Activated CD4-positive, alpha-beta memory T cell treated with anti-CD3 and anti-CD28 coated beads for 36 hours (primary cell): ENCODE measurements around the gene RYR1. TPM values are rescaled to one million over a fixed set of nuclear protein-coding genes. Genes with fewer than 3 reads are reported as not detected.

ENCODE experiments used
- CTCF ChIA-PET: fragments of 350-600 bp; sonication (Branson Sonifier 250); formaldehyde crosslinking; loops from one replicate; lab custom pipeline; 2021; ENCODE audit warnings: antibody characterized with exemption, inconsistent platforms; lab: Charles Lee
- POLR2A ChIA-PET: fragments of 350-600 bp; sonication (Branson Sonifier 250); formaldehyde crosslinking; loops from one replicate; lab custom pipeline; 2021; ENCODE audit warnings: antibody characterized with exemption; lab: Charles Lee
- DNase-seq: peaks from one replicate; pipeline ENCODE4 v3.0.0-alpha.2; 2020
- H3K27ac Mint-ChIP-seq: one replicate; pipeline ENCODE4 v1.8.0; 2021; ENCODE audit warnings: mixed read lengths
- H3K27me3 Mint-ChIP-seq: one replicate; pipeline ENCODE4 v1.8.0; 2021; ENCODE audit warnings: mixed read lengths
- H3K36me3 Mint-ChIP-seq: one replicate; pipeline ENCODE4 v1.8.0; 2021; ENCODE audit warnings: mixed read lengths
- H3K4me1 Mint-ChIP-seq: one replicate; pipeline ENCODE4 v1.8.0; 2021; ENCODE audit warnings: low read depth, mixed read lengths
- H3K4me3 Mint-ChIP-seq: one replicate; pipeline ENCODE4 v1.8.0; 2021; ENCODE audit warnings: mild to moderate bottlenecking, mixed read lengths
- H3K9me3 Mint-ChIP-seq: one replicate; pipeline ENCODE4 v1.8.0; 2021; ENCODE audit warnings: mixed read lengths
- intact Hi-C: fragments of 100-400 bp; cut with micrococcal nuclease; formaldehyde crosslinking; loops from one replicate; pipeline ENCODE4 v1.15.1; 2023
- total RNA-seq, 2 experiments: library from RNA; stranded (reverse); gene quantifications; one replicate each; pipeline ENCODE4 v1.2.3, GENCODE V29; 2021

RYR1 gene
- 1 to 10 TPM; 2.4 to 2.5 TPM for total RNA-seq

GRCh38 chr19:38433268-38433733 lies at the start of gene RYR1:
Gene RYR1, plus strand, starts transcription at chr19:38433691. Its CDS starts 139 bp downstream, at chr19:38433830.
- CTCF ChIA-PET: interaction anchor here (4.0 kb wide), 1 partner anchor 30 kb away, joined by 11 read pairs; the partner anchor contains the start of gene FAM98C
- H3K36me3 Mint-ChIP-seq: no peaks in the 10 kb centered on the region
- POLR2A ChIA-PET: no interaction called here
- peak within 1 kb of the TSS; percentile 56 for H3K4me3 Mint-ChIP-seq
- intact Hi-C loops: no loop called here
- H3K9me3 Mint-ChIP-seq: no peaks in the 10 kb centered on the region
- peaks cover 18% of the 10 kb centered on the region for H3K27me3 Mint-ChIP-seq
- peaks cover 28% of the 10 kb centered on the region for H3K4me1 Mint-ChIP-seq
- DNase-seq: peak; percentile 79
- no peak within 1 kb of the TSS for H3K27ac Mint-ChIP-seq

DNA sequence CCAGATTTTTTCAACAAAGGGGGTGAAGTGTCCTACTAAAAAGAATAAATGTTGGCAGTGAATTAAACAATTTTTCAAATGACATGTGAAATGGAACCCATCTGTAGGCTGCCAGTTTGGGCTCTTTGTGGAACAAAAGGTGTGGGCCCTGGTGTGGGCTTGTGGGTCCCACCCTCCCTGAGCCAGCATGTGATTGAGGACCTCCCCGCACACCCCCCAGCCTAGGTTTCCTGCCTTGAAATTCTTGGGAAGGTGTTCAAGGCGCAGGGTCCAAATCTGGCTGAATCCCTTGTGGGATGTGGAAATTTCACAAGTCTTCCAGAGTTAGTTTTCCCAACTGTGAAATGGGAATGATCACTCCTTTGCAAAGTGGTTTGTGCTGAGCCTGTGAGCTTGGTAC lies 49.7 kb upstream of the RYR1 start:
- peaks cover 17% of the 10 kb centered on the region for H3K4me1 Mint-ChIP-seq
- H3K9me3 Mint-ChIP-seq: no peaks in the 10 kb centered on the region
- no peak for DNase-seq
- ChIA-PET CTCF (interaction anchor here (1.5 to 2.5 kb wide), 2 partner anchors 19 to 149 kb away, joined by 4 to 8 read pairs; partner anchors contain the start of gene FAM98C), POLR2A (interaction anchor here (1.1 kb wide), 1 partner anchor 10 kb away, joined by 7 read pairs; the partner anchor contains the start of gene PSMD8)
- H3K4me3 Mint-ChIP-seq: no peak overlapping the region
- intact Hi-C loops: no loop called here
- H3K36me3 Mint-ChIP-seq: peaks cover 59% of the 10 kb centered on the region
- H3K27me3 Mint-ChIP-seq: peaks cover 3% of the 10 kb centered on the region
- no peak overlapping the region for H3K27ac Mint-ChIP-seq

DNA sequence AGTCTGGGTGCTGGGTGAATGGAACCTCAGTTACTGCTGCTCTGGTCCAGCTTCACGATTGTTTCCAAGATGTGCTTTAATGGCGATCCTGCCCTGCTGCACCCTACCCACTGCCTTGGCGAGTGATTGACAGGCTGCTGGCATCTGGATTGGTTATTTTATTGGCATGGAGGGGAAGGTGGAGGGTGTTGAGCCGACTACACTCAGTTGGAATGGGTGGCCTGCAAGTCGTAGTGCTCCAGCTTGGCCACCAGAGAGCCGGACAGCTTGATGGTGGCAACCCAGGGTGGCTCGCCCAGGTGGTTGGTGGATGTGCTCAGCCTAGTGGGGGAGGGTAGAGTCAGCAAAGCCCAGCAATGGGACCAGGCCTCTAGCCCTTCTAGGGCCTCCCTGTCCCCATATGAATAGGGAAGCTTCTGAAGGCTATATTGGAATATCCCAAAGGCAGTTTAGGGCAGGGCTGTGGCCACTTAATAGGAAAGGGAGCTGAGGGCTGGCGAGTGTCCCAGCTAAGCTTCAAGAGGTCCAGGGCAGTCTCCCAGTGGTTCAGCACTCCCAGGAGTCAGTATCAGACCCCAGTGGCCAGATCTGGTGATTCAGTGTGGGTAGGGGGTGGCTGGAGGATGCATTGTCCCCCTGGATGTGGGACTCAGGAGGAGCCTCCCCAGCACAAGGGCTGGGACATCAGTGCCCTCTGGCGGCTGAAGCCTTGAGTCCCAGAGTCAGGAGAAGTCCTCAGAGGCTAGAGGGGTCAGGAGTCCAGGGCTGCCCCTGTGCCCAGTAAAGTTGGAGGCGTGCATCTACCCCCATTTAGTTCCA lies 49.1 kb upstream of the RYR1 start:
- Mint-ChIP-seq H3K4me1 (peaks cover 19% of the 10 kb centered on the region), H3K9me3 (no peaks in the 10 kb centered on the region), H3K27me3 (peaks cover 3% of the 10 kb centered on the region), H3K36me3 (peaks cover 53% of the 10 kb centered on the region), H3K27ac (no peak overlapping the region), H3K4me3 (no peak overlapping the region)
- DNase-seq: no peak
- intact Hi-C loops: loop anchor here (5.0 kb wide), 3 partner anchors 43 to 122 kb away; partner anchors contain the start of genes KCNK6, RASGRP4, SPINT2 and YIF1B
- ChIA-PET CTCF (interaction anchor here (1.5 to 2.5 kb wide), 3 partner anchors 10 to 150 kb away, joined by 4 to 8 read pairs (median 5); partner anchors contain the start of genes FAM98C and PSMD8), POLR2A (interaction anchor here (1.1 to 2.0 kb wide), 2 partner anchors 10 to 18 kb away, joined by 5 to 7 read pairs; partner anchors contain the start of genes FAM98C and PSMD8)

GRCh38 chr19:38385057-38385803 lies 48.3 kb upstream of the RYR1 start:
- no peak overlapping the region for H3K27ac Mint-ChIP-seq
- intact Hi-C loops: loop anchor here (5.0 kb wide), 3 partner anchors 42 to 123 kb away; partner anchors contain the start of genes KCNK6, RASGRP4, SPINT2 and YIF1B
- H3K4me1 Mint-ChIP-seq: peaks cover 23% of the 10 kb centered on the region
- H3K4me3 Mint-ChIP-seq: no peak overlapping the region
- peaks cover 46% of the 10 kb centered on the region for H3K36me3 Mint-ChIP-seq
- H3K9me3 Mint-ChIP-seq: no peaks in the 10 kb centered on the region
- ChIA-PET CTCF (interaction anchor here (1.5 to 2.5 kb wide), 3 partner anchors 11 to 151 kb away, joined by 4 to 8 read pairs (median 5); partner anchors contain the start of genes FAM98C and PSMD8), POLR2A (interaction anchor here (1.4 to 3.0 kb wide), 3 partner anchors 10 to 17 kb away, joined by 5 to 28 read pairs (median 7); partner anchors contain the start of genes FAM98C and PSMD8)
- no peak for DNase-seq
- H3K27me3 Mint-ChIP-seq: peaks cover 3% of the 10 kb centered on the region

GRCh38 chr19:38385804-38386257 lies 47.7 kb upstream of the RYR1 start:
- H3K27me3 Mint-ChIP-seq: peaks cover 3% of the 10 kb centered on the region
- H3K9me3 Mint-ChIP-seq: no peaks in the 10 kb centered on the region
- ChIA-PET CTCF (interaction anchor here (1.7 to 2.5 kb wide), 2 partner anchors 11 to 17 kb away, joined by 5 to 8 read pairs; partner anchors contain the start of genes FAM98C and PSMD8), POLR2A (interaction anchor here (1.4 to 3.0 kb wide), 3 partner anchors 9 to 17 kb away, joined by 5 to 28 read pairs (median 7); partner anchors contain the start of genes FAM98C and PSMD8)
- intact Hi-C loops: loop anchor here (5.0 kb wide), 3 partner anchors 41 to 124 kb away; partner anchors contain the start of genes KCNK6, RASGRP4, SPINT2 and YIF1B
- no peak overlapping the region for H3K4me3 Mint-ChIP-seq
- H3K4me1 Mint-ChIP-seq: peaks cover 23% of the 10 kb centered on the region
- DNase-seq: peak; percentile 41
- H3K27ac Mint-ChIP-seq: no peak overlapping the region
- H3K36me3 Mint-ChIP-seq: peaks cover 44% of the 10 kb centered on the region

- H3K9me3 Mint-ChIP-seq: no peaks in the 10 kb centered on the region
- peaks cover 38% of the 10 kb centered on the region for H3K36me3 Mint-ChIP-seq
- no peak overlapping the region for H3K27ac Mint-ChIP-seq
- intact Hi-C loops: loop anchor here (5.0 kb wide), 3 partner anchors 41 to 124 kb away; partner anchors contain the start of genes KCNK6, RASGRP4, SPINT2 and YIF1B
- DNase-seq: no peak
- peaks cover 23% of the 10 kb centered on the region for H3K4me1 Mint-ChIP-seq
- H3K27me3 Mint-ChIP-seq: peaks cover 3% of the 10 kb centered on the region
- POLR2A ChIA-PET: interaction anchor here (1.4 to 3.0 kb wide), 3 partner anchors 9 to 16 kb away, joined by 5 to 28 read pairs (median 7); partner anchors contain the start of genes FAM98C and PSMD8
- CTCF ChIA-PET: interaction anchor here (2.0 kb wide), 1 partner anchor 12 kb away, joined by 6 read pairs; the partner anchor contains the start of gene PSMD8
- H3K4me3 Mint-ChIP-seq: no peak overlapping the region
Measured at GRCh38 chr19:38386300-38386970, 47.1 kb upstream of the RYR1 start.

- peak overlapping the region; percentile 30 for H3K27ac Mint-ChIP-seq
- ChIA-PET CTCF (interaction anchor here (0.7 to 4.1 kb wide), 6 partner anchors 11 to 543 kb away, joined by 3 to 33 read pairs (median 6); partner anchors contain the start of genes FAM98C, MRPS12, PSMD8 and SARS2), POLR2A (interaction anchor here (1.2 to 3.0 kb wide), 3 partner anchors 9 to 26 kb away, joined by 4 to 28 read pairs (median 8); partner anchors contain the start of gene PSMD8)
- H3K9me3 Mint-ChIP-seq: no peaks in the 10 kb centered on the region
- peaks cover 3% of the 10 kb centered on the region for H3K27me3 Mint-ChIP-seq
- intact Hi-C loops: loop anchor here (5.0 kb wide), 3 partner anchors 40 to 125 kb away; partner anchors contain the start of genes KCNK6, RASGRP4, SPINT2 and YIF1B
- DNase-seq: no peak
- H3K36me3 Mint-ChIP-seq: peaks cover 32% of the 10 kb centered on the region
- peaks cover 23% of the 10 kb centered on the region for H3K4me1 Mint-ChIP-seq
- peak overlapping the region; percentile 63 for H3K4me3 Mint-ChIP-seq
Measured at GRCh38 chr19:38386971-38387549, 46.4 kb upstream of the RYR1 start.

DNA sequence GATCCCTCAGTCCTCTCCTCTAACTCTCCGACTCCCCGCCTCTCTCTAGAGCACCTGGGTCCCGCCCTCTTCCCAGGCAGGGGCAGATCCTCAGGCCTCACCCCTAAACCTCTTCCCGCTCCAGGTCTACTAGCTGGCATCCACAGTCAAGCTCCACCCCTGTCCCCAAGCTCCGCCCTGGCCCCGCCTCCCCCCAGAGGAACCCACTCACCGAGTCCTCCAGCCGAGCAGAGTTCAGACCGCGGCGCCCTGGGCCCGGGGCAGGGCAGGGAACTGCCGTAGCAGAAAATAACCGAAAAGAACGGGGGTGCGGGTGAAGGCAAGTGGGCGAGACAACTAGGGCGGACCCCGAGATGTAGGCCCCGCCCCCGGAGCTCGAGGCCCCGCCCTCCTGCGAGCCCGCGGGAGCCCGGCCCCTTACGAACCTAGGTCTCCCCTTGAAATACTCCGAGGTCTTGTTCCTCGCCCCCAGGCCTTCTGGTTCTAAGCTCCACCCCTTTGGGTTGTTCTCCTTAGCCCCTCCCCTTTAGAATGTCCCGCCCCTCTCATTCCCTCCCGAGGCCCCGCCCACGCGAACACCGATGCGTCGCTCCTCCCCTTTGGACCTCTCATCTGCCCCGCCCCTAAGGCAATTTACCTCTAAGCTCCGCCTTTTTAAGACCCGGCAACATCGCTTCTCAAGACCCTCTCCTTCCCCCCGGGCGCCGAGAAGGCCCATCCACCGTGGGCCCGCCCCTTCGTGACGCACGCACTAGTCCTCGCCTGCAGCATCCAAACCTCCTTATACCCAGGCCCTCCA lies 45.7 kb upstream of the RYR1 start, which contains the start of gene GGN:
Gene GGN, minus strand, starts transcription at position 485 of the 799 bp plus-strand sequence. CDS start 773 bp downstream, outside the sequence.
- Mint-ChIP-seq H3K36me3 (peaks cover 25% of the 10 kb centered on the region), H3K4me3 (peak within 1 kb of the TSS; percentile 78), H3K27ac (peak within 1 kb of the TSS; percentile 69), H3K27me3 (peaks cover 3% of the 10 kb centered on the region), H3K4me1 (peaks cover 25% of the 10 kb centered on the region), H3K9me3 (no peaks in the 10 kb centered on the region)
- intact Hi-C loops: loop anchor here (1.0 to 5.0 kb wide), 5 partner anchors 13 to 125 kb away; partner anchors contain the start of genes KCNK6, PSMD8, RASGRP4 and SPINT2
- DNase-seq: peak; percentile 92
- POLR2A ChIA-PET: interaction anchor here (0.6 to 3.0 kb wide), 5 partner anchors 8 to 476 kb away, joined by 3 to 28 read pairs (median 4); partner anchors contain the start of gene PSMD8
- CTCF ChIA-PET: interaction anchor here (0.7 to 4.1 kb wide), 6 partner anchors 12 to 542 kb away, joined by 3 to 33 read pairs (median 6); partner anchors contain the start of genes FAM98C, MRPS12, PSMD8 and SARS2
